Liver (tissue), 9 donors: ENCODE data around the gene P4HB. TPM values are rescaled to one million over a fixed set of nuclear protein-coding genes. Genes with fewer than 3 reads are reported as not detected.

Source experiments
- DNase-seq: peaks from one replicate; pipeline ENCODE4 v3.0.0-alpha.2; 2017; ENCODE audit warnings: low spot score
- H3K27ac ChIP-seq, 2 donors: one replicate each; pipeline ENCODE4 v1.7.0; 2013; ENCODE audit warnings: inconsistent platforms in 2 of 2, low read length in 2 of 2, control low read depth in 1 of 2, low read depth in 1 of 2, mild to moderate bottlenecking in 1 of 2
- H3K27me3 ChIP-seq, 4 donors: one replicate each; pipeline versions ENCODE4 v1.6.1 to v1.7.0; 2013; ENCODE audit warnings: low read length in 3 of 4, inconsistent platforms in 1 of 4, mild to moderate bottlenecking in 1 of 4, moderate library complexity in 1 of 4; ENCODE audit not compliant: control insufficient read depth in 4 of 4, insufficient read depth in 4 of 4
- H3K36me3 ChIP-seq, 4 donors: one replicate each; pipeline versions ENCODE4 v1.6.1 to v1.7.0; 2013; ENCODE audit warnings: low read length in 3 of 4, mild to moderate bottlenecking in 3 of 4, low read depth in 1 of 4, moderate library complexity in 1 of 4; ENCODE audit not compliant: control insufficient read depth in 4 of 4, insufficient read depth in 3 of 4
- H3K4me1 ChIP-seq, 4 donors: one replicate each; pipeline versions ENCODE4 v1.6.1 to v1.7.0; 2013; ENCODE audit warnings: low read length in 3 of 4, mild to moderate bottlenecking in 3 of 4, moderate library complexity in 1 of 4; ENCODE audit not compliant: control insufficient read depth in 4 of 4, insufficient read depth in 4 of 4
- H3K4me3 ChIP-seq, 3 donors: one replicate each; pipeline versions ENCODE4 v1.6.1 to v1.7.0; 2013; ENCODE audit warnings: low read length in 3 of 3, control low read depth in 1 of 3, low read depth in 1 of 3, mild to moderate bottlenecking in 1 of 3
- H3K9ac ChIP-seq, 2 donors: one replicate each; pipeline ENCODE4 v1.7.0; 2013; ENCODE audit warnings: low read length in 2 of 2, mild to moderate bottlenecking in 2 of 2, moderate library complexity in 2 of 2, control low read depth in 1 of 2, low read depth in 1 of 2
- H3K9me3 ChIP-seq, 4 donors: one replicate each; pipeline versions ENCODE4 v1.6.1 to v1.7.0; 2013; ENCODE audit warnings: low read length in 3 of 4; ENCODE audit not compliant: control insufficient read depth in 4 of 4
- ATF3 ChIP-seq: IDR thresholded peaks from 2 replicates; pipeline ENCODE4 v1.6.1; 2016; ENCODE audit warnings: antibody characterized with exemption
- CTCF ChIP-seq: fragments of 150-350 bp; IDR thresholded peaks from 2 replicates; pipeline ENCODE4 v1.5.1; 2017; ENCODE audit warnings: improper control_type of control experiment, low read depth, low read length; ENCODE audit not compliant: missing input control
- EGR1 ChIP-seq, 2 donors: IDR thresholded peaks; 2 replicates each; pipeline ENCODE4 v1.6.1; 2016 to 2018; ENCODE audit warnings: antibody characterized with exemption in 2 of 2, low read depth in 2 of 2
- FOXA1 ChIP-seq: IDR thresholded peaks from 2 replicates; pipeline ENCODE4 v1.6.1; 2016; ENCODE audit warnings: antibody characterized with exemption
- FOXA2 ChIP-seq: IDR thresholded peaks from 2 replicates; pipeline ENCODE4 v1.6.1; 2016; ENCODE audit warnings: antibody characterized with exemption
- HNF4A ChIP-seq, 2 donors: conservative IDR thresholded peaks; 2 replicates each; pipeline ENCODE4 v1.6.1; 2016; ENCODE audit warnings: antibody characterized with exemption in 2 of 2, mild to moderate bottlenecking in 2 of 2
- HNF4G ChIP-seq: IDR thresholded peaks from 2 replicates; pipeline ENCODE4 v1.6.1; 2016; ENCODE audit warnings: antibody characterized with exemption
- JUND ChIP-seq, 2 donors: IDR thresholded peaks; 2 replicates each; pipeline ENCODE4 v1.6.1; 2016; ENCODE audit warnings: antibody characterized with exemption in 2 of 2
- MAX ChIP-seq: IDR thresholded peaks from 2 replicates; pipeline ENCODE4 v1.6.1; 2016; ENCODE audit warnings: antibody characterized with exemption
- NR2F2 ChIP-seq: IDR thresholded peaks from 2 replicates; pipeline ENCODE4 v1.6.1; 2016; ENCODE audit warnings: antibody characterized with exemption
- RAD21 ChIP-seq, 2 donors: IDR thresholded peaks; 2 replicates each; pipeline ENCODE4 v1.6.1; 2016; ENCODE audit warnings: antibody characterized with exemption in 2 of 2, mild to moderate bottlenecking in 2 of 2
- REST ChIP-seq: IDR thresholded peaks from 2 replicates; pipeline ENCODE4 v1.6.1; 2016; ENCODE audit warnings: antibody characterized with exemption, mild to moderate bottlenecking
- RXRA ChIP-seq, 2 donors: IDR thresholded peaks; 2 replicates each; pipeline ENCODE4 v1.6.1; 2017 to 2018; ENCODE audit warnings: antibody characterized with exemption in 2 of 2, mild to moderate bottlenecking in 1 of 2
- SP1 ChIP-seq: IDR thresholded peaks from 2 replicates; pipeline ENCODE4 v1.6.1; 2018; ENCODE audit warnings: antibody characterized with exemption, mild to moderate bottlenecking
- TAF1 ChIP-seq: conservative IDR thresholded peaks from 2 replicates; pipeline ENCODE4 v1.6.1; 2016; ENCODE audit warnings: antibody characterized with exemption, mild to moderate bottlenecking
- YY1 ChIP-seq: IDR thresholded peaks from 2 replicates; pipeline ENCODE4 v1.6.1; 2016; ENCODE audit warnings: antibody characterized with exemption, mild to moderate bottlenecking
- ZBTB33 ChIP-seq: IDR thresholded peaks from 2 replicates; pipeline ENCODE4 v1.6.1; 2016; ENCODE audit warnings: antibody characterized with exemption
- WGBS: extraction: QIAGEN DNeasy Blood & Tissue Kit; methylation state at CpG from one replicate; pipeline ENCODE4 v1.1.7; 2013; 5-methylcytosine and 5-hydroxymethylcytosine counted together
- polyA plus RNA-seq, 2 donors: library from polyadenylated mRNA; stranded (reverse) in 1 of 2; unstranded in 1 of 2; fragments of 200-250 nt in 1 of 2; fragments of >200 nt in 1 of 2; fragmentation: Nextera tagmentation in 1 of 2; extraction: Ambion mirVana in 1 of 2; gene quantifications; one replicate each; pipeline versions ENCODE4 v1.2.1 to v1.2.3, GENCODE V29; 2013 to 2015
- total RNA-seq, 2 donors: library from RNA; depleted of rRNA; stranded (reverse); fragments of >200 nt; gene quantifications; one replicate each; pipeline ENCODE4 v1.2.3, GENCODE V29; 2014
- donor health status: healthy.
- donor health status: healthy.
- donor health status: healthy.
- donor health status: healthy.
- donor health status: healthy.

The P4HB gene
- total and polyA plus RNA-seq, 4 donors, result 1,000 to 3,361 (median 1,576) TPM

- no peak for TF ChIP-seq JUND (IDR thresholded peaks at IDR 0.05)
- TF ChIP-seq YY1, result no peak
Observed at GRCh38 chr17:81905424-81905875, 45.1 kb upstream of the P4HB start (continued).

GRCh38 chr17:81904600-81905423, 44.5 kb upstream of the P4HB start:
- Histone ChIP-seq H3K27ac (no peak overlapping the region), H3K9me3 (no peaks in the 10 kb centered on the region), H3K36me3 (peaks cover 0 to 36% (median 19%) of the 10 kb centered on the region in 4 donors), H3K27me3 (no peaks in the 10 kb centered on the region), H3K4me1 (peaks cover 7 to 38% (median 19%) of the 10 kb centered on the region in 4 donors), H3K9ac (no peak overlapping the region), H3K4me3 (no peak overlapping the region)
- WGBS, result 91% methylated on average over 28 of the region's 28 CpGs
- DNase-seq, result no peak
- no peak for TF ChIP-seq SP1
- no peak for TF ChIP-seq ATF3
- TF ChIP-seq EGR1 (IDR thresholded peaks at IDR 0.05; ENCODE audit: low read depth in 2 of 2), result no peak
- no peak for TF ChIP-seq REST
- TF ChIP-seq TAF1, result no peak
- TF ChIP-seq ZBTB33, result no peak
- TF ChIP-seq FOXA1, result no peak
- TF ChIP-seq HNF4A (conservative IDR thresholded peaks at IDR 0.05), result no peak
- no peak for TF ChIP-seq HNF4G
- no peak for TF ChIP-seq JUND (IDR thresholded peaks at IDR 0.05)
- no peak for TF ChIP-seq CTCF
- no peak for TF ChIP-seq NR2F2
- no peak for TF ChIP-seq FOXA2
- no peak for TF ChIP-seq YY1
- TF ChIP-seq RAD21 (IDR thresholded peaks at IDR 0.05), result no peak
- no peak for TF ChIP-seq RXRA (IDR thresholded peaks at IDR 0.05)
- TF ChIP-seq MAX, result no peak
